HG03439 (cell line): ENCODE data around the gene DAGLB.
"Not testable (repeated sequence)": the region's sequence is repeated elsewhere in the genome, so short reads cannot be mapped to it uniquely, and the experiment has no call there.

Experiments
- ATAC-seq: cut with Tn5 transposase; IDR thresholded peaks from one replicate; pipeline ENCODE4 v1.9.1; 2021; ENCODE audit warnings: mild to moderate bottlenecking, moderate library complexity; ENCODE audit not compliant: unreplicated experiment

The DAGLB gene

GRCh38 chr7:6461946-6462550 is 14.3 kb upstream of the DAGLB start:
- ATAC-seq, result no peak

DNA sequence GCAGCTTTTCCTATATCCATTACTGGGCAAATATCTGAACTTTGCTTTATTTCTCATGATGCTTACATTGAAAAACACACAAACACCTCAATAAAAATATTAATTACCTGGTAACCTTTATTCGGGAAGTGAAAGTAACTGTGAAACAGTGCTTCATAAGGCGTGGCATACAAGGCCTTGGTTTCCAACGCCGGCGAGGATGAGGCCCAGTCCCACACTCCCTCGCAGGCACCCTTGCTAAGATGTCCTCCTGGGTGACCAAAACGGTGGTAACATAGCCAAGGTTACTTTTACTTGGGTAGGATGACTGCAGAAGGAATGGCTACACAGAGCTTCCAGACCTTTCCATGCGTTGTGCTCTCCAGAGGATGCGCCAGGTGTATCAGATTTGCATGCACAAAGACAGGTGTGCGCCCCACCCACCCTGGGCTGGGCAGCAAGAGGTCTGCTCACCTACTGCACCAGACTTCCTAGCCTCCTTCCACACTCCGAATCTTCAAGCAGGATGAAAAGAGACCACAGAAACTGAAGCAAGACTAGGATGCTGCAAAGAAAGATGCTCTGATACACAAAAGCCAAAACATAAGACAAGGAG is 13.3 kb upstream of the DAGLB start:
- ATAC-seq, result no peak

DNA sequence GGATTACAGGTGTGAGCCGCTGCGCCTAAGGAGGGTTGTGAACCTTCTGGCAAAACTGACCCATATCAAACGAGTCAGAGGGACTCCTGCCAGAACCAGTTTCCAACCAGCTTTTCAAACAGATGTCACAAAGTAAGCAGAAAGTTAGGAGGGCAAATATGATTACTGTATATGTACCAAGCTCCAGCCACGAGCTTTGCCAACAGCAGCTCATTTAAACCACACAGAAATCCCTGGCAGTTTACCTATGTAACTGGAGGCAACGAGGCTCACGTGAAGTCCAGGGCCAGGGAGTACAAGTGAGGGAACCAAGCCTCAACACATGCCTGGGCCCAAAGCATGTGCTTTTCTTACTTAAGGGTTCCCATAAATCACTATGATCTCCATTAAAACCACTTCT is 12.5 kb upstream of the DAGLB start:
- ATAC-seq, result no peak

- not testable (repeated sequence) for ATAC-seq
These were observed 10.9 kb upstream of the DAGLB start for GRCh38 chr7:6458676-6459075.

DNA sequence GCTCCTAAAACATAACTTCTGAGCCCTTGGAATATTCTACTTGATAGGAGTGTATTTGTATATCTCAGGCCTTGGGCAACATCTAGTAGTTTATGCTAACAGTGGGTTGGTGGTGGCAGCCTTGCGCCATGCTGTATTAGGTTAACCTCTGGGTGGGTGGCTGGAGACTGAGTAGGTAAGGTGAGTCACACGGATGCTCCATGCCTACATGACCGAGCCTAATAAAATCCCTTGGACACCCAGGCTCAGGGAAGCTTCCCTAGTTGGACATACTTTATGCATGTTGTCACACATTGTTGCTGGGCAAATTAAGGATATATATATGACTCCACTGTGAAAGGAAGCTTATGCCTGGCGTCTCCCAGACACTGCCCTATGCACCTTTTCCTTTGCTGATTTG is 6.0 kb upstream of the DAGLB start:
- no peak for ATAC-seq

GRCh38 chr7:6451224-6451705 is 3.5 kb upstream of the DAGLB start:
- ATAC-seq, result no peak

- not testable (repeated sequence) for ATAC-seq
These were observed 2.8 kb upstream of the DAGLB start for GRCh38 chr7:6450591-6450990.

DNA sequence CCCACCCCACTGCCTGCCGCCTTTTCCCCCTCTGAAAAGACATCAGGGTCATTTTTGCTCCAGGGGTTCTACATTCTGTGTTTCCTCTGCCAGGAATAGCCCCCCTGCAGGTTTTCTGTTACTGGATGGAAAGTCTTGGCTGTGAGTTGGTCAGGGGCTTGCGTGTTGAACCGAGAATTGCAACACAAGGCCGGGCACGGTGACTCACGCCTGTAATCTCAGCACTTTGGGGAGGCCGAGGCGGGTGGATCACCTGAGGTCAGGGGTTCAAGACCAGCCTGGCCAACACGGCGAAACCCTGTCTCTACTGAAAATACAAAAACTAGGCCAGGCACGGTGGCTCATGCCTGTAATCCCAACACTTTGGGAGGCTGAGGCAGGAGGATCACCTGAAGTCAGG is 2.1 kb upstream of the DAGLB start:
- not testable (repeated sequence) for ATAC-seq

DNA sequence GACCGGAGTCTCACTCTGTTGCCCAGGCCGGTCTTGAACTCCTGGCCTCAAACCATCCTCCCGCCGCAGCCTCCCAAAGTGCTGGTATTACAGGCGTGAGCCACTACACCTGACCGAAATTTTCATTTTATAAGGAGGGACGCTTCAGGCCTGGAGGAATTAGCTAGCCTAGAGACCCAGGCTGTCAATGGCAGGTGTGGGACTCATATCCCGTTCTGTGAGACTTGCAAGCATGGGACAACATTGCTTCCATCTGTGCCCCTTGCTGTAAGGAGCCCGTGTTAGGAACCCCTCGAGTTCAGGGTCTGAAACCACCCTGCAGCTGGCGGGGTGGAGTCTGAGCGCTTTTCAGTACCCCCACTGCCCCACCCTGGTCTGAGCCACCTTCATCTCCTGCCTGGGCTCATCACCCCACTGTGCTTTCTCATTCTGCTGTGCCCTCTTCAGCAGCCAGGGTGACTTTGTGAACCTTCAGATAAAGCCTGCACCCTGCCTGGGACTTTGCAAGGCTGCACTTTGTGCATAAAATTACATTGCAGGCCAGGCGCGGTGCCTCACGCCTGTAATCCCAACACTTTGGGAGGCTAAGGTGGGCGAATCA is 1.3 kb upstream of the DAGLB start:
- no peak for ATAC-seq

DNA sequence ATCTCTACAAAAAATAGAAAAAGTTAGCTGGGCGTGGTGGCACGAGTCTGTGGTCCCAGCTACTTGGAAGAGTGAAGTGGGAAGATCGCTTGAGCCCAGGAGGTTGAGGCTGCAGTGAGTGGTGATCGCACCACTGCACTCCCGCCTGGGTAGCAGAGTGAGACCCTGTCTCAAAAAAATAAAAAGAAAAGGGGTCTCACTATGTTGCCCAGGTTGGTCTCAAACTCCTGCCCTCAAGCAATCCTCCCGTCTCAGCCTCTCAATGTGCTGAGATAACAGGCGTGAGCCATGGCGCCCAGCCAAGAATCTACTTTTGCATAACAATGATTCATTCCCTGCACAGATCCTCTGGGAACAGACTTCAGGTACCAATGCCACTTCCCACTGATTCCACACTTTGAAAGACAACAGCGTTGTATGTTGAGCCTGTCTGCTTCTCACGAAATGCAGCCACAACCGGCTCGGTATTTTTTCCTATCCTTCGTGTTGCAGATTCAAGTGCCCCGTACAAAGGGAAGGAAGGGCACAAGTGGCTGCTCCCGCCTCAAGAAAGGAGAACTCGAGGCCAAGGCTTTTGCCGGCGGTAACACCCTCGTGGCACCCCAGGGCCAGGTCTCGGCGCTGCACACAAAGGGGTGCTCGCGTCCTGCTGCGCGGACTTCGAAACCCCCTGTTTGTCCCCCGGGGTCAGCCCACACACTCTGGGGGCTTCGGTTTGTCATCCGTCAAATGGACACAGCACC is 745 bp downstream of the DAGLB start:
- peak; percentile 11 for ATAC-seq

DNA sequence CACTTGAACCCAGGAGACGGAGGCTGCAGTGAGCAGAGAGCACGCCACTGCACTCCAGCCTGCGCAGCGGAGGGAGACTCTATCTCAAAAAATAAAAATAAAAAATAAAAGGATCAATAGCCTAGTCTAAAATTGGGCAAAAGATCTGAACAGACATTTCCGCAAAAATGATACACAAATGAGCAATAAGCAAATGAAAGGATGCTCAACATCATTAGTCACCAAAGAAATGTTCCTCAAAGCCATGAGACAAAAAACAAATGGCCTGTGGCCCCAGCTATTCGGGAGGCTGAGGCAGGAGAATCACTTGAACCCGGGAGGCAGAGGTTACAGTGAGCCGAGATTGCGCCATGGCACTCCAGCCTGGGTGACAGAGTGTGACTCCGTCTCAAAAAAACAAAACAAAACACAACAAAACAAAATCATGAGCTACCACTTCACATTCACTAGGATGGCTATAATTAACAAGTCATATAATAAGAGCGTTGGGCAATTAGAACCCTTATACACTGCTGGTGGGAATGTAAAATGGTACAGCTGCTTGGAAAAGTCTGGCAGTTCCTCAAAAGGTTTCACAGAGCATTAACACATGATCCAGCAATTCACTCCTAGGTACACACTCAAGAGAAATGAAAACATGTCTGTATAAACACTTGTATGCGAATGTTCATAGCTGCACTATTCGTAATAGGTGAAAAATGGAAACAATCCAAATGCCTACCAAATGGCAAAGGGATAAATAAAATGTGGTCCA is 3.1 kb downstream of the DAGLB start:
- no peak for ATAC-seq

GRCh38 chr7:6443372-6443941 is 4.3 kb downstream of the DAGLB start:
- ATAC-seq, result no peak

GRCh38 chr7:6442114-6442513 is 5.6 kb downstream of the DAGLB start:
- no peak for ATAC-seq

DNA sequence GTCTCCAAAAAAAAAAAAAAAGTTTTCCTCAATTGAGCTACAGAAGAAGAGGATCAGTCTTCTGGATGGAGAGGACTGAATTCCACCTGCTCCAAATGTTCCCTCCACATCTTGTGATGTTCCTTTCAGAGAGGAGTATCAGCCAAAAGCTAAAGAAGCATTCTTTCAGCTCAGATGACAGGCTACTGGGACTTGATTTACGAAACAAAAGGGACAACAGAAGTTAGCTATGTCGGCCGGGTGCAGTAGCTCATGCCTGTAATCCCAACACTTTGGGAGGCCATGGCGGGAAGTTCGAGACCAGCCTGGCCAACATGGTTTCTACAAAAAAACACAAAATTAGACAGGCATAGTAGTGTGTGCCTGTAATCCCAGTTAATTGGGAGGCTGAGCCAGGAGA is 7.4 kb downstream of the DAGLB start:
- ATAC-seq, result no peak

DNA sequence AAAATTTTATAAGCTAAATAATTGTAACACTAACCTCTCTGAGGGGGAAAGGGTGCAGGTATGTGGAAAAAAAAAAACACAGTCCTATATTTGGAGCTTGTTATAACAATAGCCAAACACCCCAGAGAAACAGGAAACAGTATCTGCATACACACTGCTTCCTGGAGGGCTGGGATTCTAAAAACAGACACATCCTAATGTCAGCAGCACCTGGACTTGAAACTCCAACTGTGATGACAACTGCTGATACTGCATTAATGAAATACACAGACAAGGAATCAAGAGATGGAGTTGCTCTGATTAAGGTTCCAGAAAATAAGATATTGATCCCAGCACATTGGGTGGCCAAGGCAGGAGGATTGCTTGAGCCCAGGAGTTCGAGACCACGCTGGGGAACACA is 9.3 kb downstream of the DAGLB start:
- ATAC-seq, result no peak

- no peak for ATAC-seq
These were observed 10.5 kb downstream of the DAGLB start for GRCh38 chr7:6437251-6437650.

DNA sequence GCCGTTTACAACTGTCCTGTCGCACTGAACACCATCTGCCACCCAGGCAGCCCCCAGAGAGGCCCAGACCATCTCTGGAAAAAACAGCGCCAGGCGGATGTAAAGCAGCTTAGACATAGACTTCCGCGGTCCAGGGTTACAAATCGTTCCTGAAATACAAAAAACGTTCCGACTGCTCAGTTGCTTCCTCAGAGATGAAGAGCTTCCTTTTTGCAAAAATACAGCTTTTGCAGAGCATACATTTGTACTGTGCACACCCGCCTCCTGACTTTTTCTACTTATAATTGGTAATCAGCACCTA is 11.4 kb downstream of the DAGLB start:
- no peak for ATAC-seq

DNA sequence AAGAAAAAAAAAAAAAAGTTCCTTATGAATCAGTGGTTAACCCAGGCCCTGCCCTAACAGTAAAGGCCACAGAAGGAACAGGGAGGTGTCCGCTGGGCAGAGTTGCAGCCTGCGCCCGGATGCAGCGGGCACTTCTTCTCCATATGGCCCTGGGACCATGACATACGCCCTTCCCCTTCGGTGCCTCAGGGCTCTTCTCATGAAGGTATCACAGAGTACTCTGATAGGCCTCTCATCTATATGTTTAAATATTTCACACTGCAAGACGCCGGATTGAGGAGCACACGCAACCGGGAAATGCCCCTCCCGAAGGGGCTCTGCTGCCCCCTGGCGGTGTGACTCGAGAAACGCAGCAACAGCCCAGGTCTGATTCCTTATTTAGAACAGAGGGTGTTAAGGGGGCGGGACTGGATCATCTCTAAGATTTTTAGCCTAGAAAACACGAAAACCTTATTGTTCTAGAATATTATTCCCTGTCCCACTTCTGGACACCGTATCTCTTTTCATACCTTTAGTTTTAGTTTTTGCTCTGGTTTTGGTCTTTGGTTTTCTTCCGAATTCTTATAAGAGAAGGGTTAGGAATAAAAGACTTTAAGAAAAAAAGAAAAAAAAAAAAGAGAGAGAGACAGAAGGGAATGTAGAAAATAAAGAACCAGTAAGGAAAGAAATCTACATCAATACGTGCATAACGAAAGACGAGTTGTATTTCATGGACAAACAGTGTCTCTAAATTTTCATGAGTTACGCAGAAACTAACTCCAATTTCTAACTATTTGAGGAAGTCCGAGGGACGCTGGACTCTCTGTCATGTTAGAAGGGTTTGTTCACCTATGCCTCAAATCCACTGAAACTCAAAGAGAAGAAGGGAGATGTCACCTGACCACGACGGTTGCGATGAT is 12.0 kb downstream of the DAGLB start:
- ATAC-seq, result no peak

- no peak for ATAC-seq
These were observed 13.8 kb downstream of the DAGLB start for GRCh38 chr7:6433784-6434615.
